GM12878 (cell line): ENCODE measurements around the gene PRKAB1. TPM values are rescaled to one million over a fixed set of nuclear protein-coding genes. Genes with fewer than 3 reads are reported as not detected.

Experiments used
- ATAC-seq: fragments of 200-7000 bp; cut with Tn5 transposase; 3 replicates; pipeline ENCODE4 v1.9.1; 2020; ENCODE audit warnings: mild to moderate bottlenecking, moderate library complexity
- BruUV-seq: library from RNA; stranded (reverse); fragments of 400-500 nt; replicated peaks from 2 replicates; lab custom pipeline; 2021; lab: Mats Ljungman, UMichigan
- CTCF ChIA-PET: fragments of 300-600 bp; sonication (Branson Sonifier 250); formaldehyde crosslinking; extraction: SDS; loops from one replicate; lab custom pipeline; 2021; ENCODE audit warnings: inconsistent platforms; lab: Yijun Ruan, JAX
- POLR2A ChIA-PET: fragments of 350-600 bp; formaldehyde crosslinking; extraction: SDS; loops from one replicate; lab custom pipeline; 2021; ENCODE audit warnings: inconsistent platforms; lab: Charles Lee
- RAD21 ChIA-PET: fragments of 300-600 bp; sonication (Branson Sonifier 250); formaldehyde crosslinking; loops from one replicate; lab custom pipeline; 2023; ENCODE audit warnings: antibody characterized with exemption; ENCODE audit not compliant: unreplicated experiment; lab: Charles Lee
- SMC1A ChIA-PET: fragments of 300-600 bp; sonication (Branson Sonifier 250); formaldehyde crosslinking; loops from one replicate; lab custom pipeline; 2023; ENCODE audit not compliant: unreplicated experiment, uncharacterized antibody; lab: Charles Lee
- DNase-seq: peaks from one replicate; pipeline ENCODE4 v3.0.0-alpha.2; 2011; ENCODE audit warnings: low read depth, low spot score
- FAIRE-seq: peaks from 3 replicates; lab custom pipeline; 2011; peaks lifted over from hg19 to GRCh38; lab: Jason Lieb, UNC
- H2AFZ ChIP-seq: 2 replicates; pipeline ENCODE4 v1.6.0; 2011; ENCODE audit warnings: low read depth, low read length, control low read depth; ENCODE audit not compliant: control insufficient read depth
- H3K27ac ChIP-seq: 2 replicates; pipeline ENCODE4 v1.5.1; 2011; ENCODE audit warnings: control low read depth; ENCODE audit not compliant: control insufficient read depth, insufficient read depth
- H3K27me3 ChIP-seq, 2 experiments: replicated peaks in 1 of 2; 2 replicates each; pipeline versions ENCODE4 v1.6.0 to v1.6.1; 2011; ENCODE audit warnings: low read length in 1 of 2; ENCODE audit not compliant: control insufficient read depth in 2 of 2, insufficient read depth in 2 of 2
- H3K36me3 ChIP-seq, 2 experiments: 2 replicates each; pipeline ENCODE4 v1.5.1; 2011; ENCODE audit warnings: low read length in 1 of 2; ENCODE audit not compliant: control insufficient read depth in 2 of 2, insufficient read depth in 2 of 2
- H3K4me1 ChIP-seq: 2 replicates; pipeline ENCODE4 v1.6.1; 2011; ENCODE audit warnings: mild to moderate bottlenecking, low read length, moderate library complexity, mixed read lengths; ENCODE audit not compliant: control insufficient read depth, insufficient read depth
- H3K4me2 ChIP-seq: 2 replicates; pipeline ENCODE4 v1.6.0; 2011; ENCODE audit warnings: control low read depth; ENCODE audit not compliant: control insufficient read depth, insufficient read depth
- H3K4me3 ChIP-seq: fragments of 200-600 bp; sonication (generic); 2 replicates; pipeline ENCODE4 v1.5.1; 2016
- H3K79me2 ChIP-seq: 2 replicates; pipeline ENCODE4 v1.6.0; 2011; ENCODE audit warnings: low read length; ENCODE audit not compliant: control insufficient read depth, insufficient read depth
- H3K9ac ChIP-seq: 2 replicates; pipeline ENCODE4 v1.8.0; 2011; ENCODE audit warnings: low read length, control low read depth, mixed read lengths; ENCODE audit not compliant: control insufficient read depth, insufficient read depth
- H3K9me3 ChIP-seq: replicated peaks from 3 replicates; pipeline ENCODE4 v1.5.1; 2011; ENCODE audit warnings: mild to moderate bottlenecking, low read length; ENCODE audit not compliant: control insufficient read depth, insufficient read depth
- H4K20me1 ChIP-seq: 2 replicates; pipeline ENCODE4 v1.6.0; 2011; ENCODE audit not compliant: control insufficient read depth, insufficient read depth
- BCL11A ChIP-seq: IDR thresholded peaks from 2 replicates; pipeline ENCODE4 v1.6.1; 2011; ENCODE audit warnings: low read depth, low read length
- CHD1 ChIP-seq: IDR thresholded peaks from 2 replicates; pipeline ENCODE4 v1.6.1; 2012; ENCODE audit warnings: low read depth, low read length, improper control_type of control experiment
- CHD2 ChIP-seq: IDR thresholded peaks from 2 replicates; pipeline ENCODE4 v1.6.1; 2011; ENCODE audit warnings: low read depth, low read length, improper control_type of control experiment, borderline replicate concordance
- CHD4 ChIP-seq: fragments of 200-600 bp; sonication (generic); IDR thresholded peaks from 2 replicates; pipeline ENCODE4 v1.6.1; 2016; ENCODE audit warnings: mild to moderate bottlenecking
- EGR1 ChIP-seq, 2 experiments: IDR thresholded peaks; 1 replicate in 1 of 2; 2 replicates in 1 of 2; pipeline ENCODE4 v1.6.1; 2011 to 2012; ENCODE audit warnings: low read depth in 2 of 2, low read length in 2 of 2, borderline replicate concordance in 1 of 2, mild to moderate bottlenecking in 1 of 2, moderate library complexity in 1 of 2
- ESRRA ChIP-seq: IDR thresholded peaks from 2 replicates; pipeline ENCODE4 v1.6.1; 2012; ENCODE audit warnings: mild to moderate bottlenecking, low read length, improper control_type of control experiment
- FOXK2 ChIP-seq: fragments of 450-650 bp; IDR thresholded peaks from 2 replicates; pipeline ENCODE4 v1.6.1; 2017; ENCODE audit warnings: mild to moderate bottlenecking, moderate library complexity
- GABPA ChIP-seq: IDR thresholded peaks from 2 replicates; pipeline ENCODE4 v1.6.1; 2014; ENCODE audit warnings: antibody characterized with exemption, low read depth, mild to moderate bottlenecking, inconsistent platforms
- IRF4 ChIP-seq: IDR thresholded peaks from 2 replicates; pipeline ENCODE4 v1.6.1; 2011; ENCODE audit warnings: low read depth, low read length
- JUNB ChIP-seq: IDR thresholded peaks from 2 replicates; pipeline ENCODE4 v1.6.1; 2016; ENCODE audit warnings: antibody characterized with exemption, mild to moderate bottlenecking
- KAT2A ChIP-seq: conservative IDR thresholded peaks from 2 replicates; pipeline ENCODE4 v1.6.1; 2011; ENCODE audit warnings: low read depth, low read length; ENCODE audit not compliant: control insufficient read depth
- NFXL1 ChIP-seq: fragments of 450-650 bp; IDR thresholded peaks from 2 replicates; pipeline ENCODE4 v1.6.1; 2017; ENCODE audit warnings: antibody characterized with exemption, mild to moderate bottlenecking, borderline replicate concordance
- NFYB ChIP-seq: IDR thresholded peaks from 2 replicates; pipeline ENCODE4 v1.6.1; 2011; ENCODE audit warnings: low read depth, mild to moderate bottlenecking, low read length, improper control_type of control experiment, moderate library complexity; ENCODE audit not compliant: insufficient read depth
- PAX8 ChIP-seq: fragments of 450-650 bp; IDR thresholded peaks from 2 replicates; pipeline ENCODE4 v1.6.1; 2017; ENCODE audit warnings: mild to moderate bottlenecking, moderate library complexity
- SUPT20H ChIP-seq: IDR thresholded peaks from 2 replicates; pipeline ENCODE4 v1.6.1; 2011; ENCODE audit warnings: low read depth, mild to moderate bottlenecking, low read length, moderate library complexity, borderline replicate concordance; ENCODE audit not compliant: control insufficient read depth
- WGBS: methylation state at CpG from one replicate; pipeline ENCODE4 v1.1.6; 2016; ENCODE audit warnings: low lambda C conversion rate; ENCODE audit not compliant: insufficient replicate concordance, insufficient coverage; ENCODE audit errors: missing lambda C conversion rate; 5-methylcytosine and 5-hydroxymethylcytosine counted together
- in situ Hi-C: fragments of 300-500 bp; cut with MboI; formaldehyde crosslinking; loops from 9 replicates; pipeline ENCODE4 v1.14.3; 2018; ENCODE audit warnings: mixed read lengths
- intact Hi-C: fragments of 100-400 bp; cut with micrococcal nuclease; formaldehyde crosslinking; loops from one replicate; pipeline ENCODE4 v1.14.2; 2022; ENCODE audit not compliant: unreplicated experiment
- polyA plus RNA-seq, 11 experiments: library from polyadenylated mRNA; depleted of rRNA in 4 of 11; unstranded in 6 of 11; stranded (reverse) in 5 of 11; fragments of >200 nt; fragmentation: Nextera tagmentation in 4 of 11; fragmentation: Illumina TruSeq in 1 of 11; extraction: Ambion mirVana in 4 of 11; extraction: Trizol in 1 of 11; gene quantifications; 1 replicate in 1 of 11; 2 replicates in 10 of 11; pipeline versions ENCODE4 v1.2.1 to v1.2.3, GENCODE V29; 2011 to 2016; ENCODE audit warnings: inconsistent platforms in 2 of 11, missing spikeins in 2 of 11, low read depth in 1 of 11
- total RNA-seq, 4 experiments: library from RNA; depleted of rRNA in 3 of 4; stranded (reverse); fragments of >200 nt in 3 of 4; fragmentation: Illumina TruSeq in 1 of 4; extraction: Trizol in 1 of 4; gene quantifications; 2 replicates each; pipeline versions ENCODE4 v1.2.1 to v1.2.3, GENCODE V29; 2013 to 2021
- TF ChIP-seq, protein P1 (sequence below): fragments of 450-650 bp; IDR thresholded peaks from 2 replicates; pipeline ENCODE4 v1.6.1; 2016; ENCODE audit warnings: mild to moderate bottlenecking
- TF ChIP-seq, protein P2 (sequence below): fragments of 450-650 bp; conservative IDR thresholded peaks from 2 replicates; pipeline ENCODE4 v1.6.1; 2017; ENCODE audit warnings: mild to moderate bottlenecking, moderate library complexity
- TF ChIP-seq, protein P3 (sequence below): IDR thresholded peaks from 2 replicates; pipeline ENCODE4 v1.6.1; 2011; ENCODE audit warnings: borderline replicate concordance, low read depth, mild to moderate bottlenecking, moderate library complexity, low read length; ENCODE audit not compliant: insufficient read depth, poor library complexity, severe bottlenecking

Gene PRKAB1
- total and polyA plus RNA-seq, 10 of the 15 experiments (the other 5 are each of a cell fraction or from before 2014, with no cell fraction given) = 24.6 to 85.0 (median 50.6) TPM

DNA sequence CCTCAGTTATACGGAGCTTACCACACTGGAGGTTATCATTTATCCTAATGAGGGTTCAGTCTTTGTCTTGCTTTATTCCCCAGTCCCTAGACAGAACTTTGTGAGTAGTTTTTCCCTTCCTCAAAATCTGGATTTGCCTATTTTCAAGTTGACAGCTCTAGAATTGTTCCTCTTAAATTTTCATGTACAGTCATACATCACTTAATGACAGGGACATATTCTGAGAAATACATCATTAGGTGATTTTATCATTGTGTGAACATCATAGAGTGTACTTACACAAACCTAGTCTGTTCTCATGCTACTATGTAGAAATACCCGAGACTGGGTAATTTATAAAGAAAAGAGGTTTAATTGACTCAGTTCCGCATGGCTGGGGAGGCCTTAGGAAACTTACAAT lies 3.1 kb downstream of the PRKAB1 start (continued):
- TF ChIP-seq, protein P1, sequence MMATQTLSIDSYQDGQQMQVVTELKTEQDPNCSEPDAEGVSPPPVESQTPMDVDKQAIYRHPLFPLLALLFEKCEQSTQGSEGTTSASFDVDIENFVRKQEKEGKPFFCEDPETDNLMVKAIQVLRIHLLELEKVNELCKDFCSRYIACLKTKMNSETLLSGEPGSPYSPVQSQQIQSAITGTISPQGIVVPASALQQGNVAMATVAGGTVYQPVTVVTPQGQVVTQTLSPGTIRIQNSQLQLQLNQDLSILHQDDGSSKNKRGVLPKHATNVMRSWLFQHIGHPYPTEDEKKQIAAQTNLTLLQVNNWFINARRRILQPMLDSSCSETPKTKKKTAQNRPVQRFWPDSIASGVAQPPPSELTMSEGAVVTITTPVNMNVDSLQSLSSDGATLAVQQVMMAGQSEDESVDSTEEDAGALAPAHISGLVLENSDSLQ = 0 out of 2 replicates have a peak, but pooled peaks have one; percentile 21
- TF ChIP-seq NFYB (no peak), JUNB (peak; percentile 22; the same call in 1 of the 2 replicates)

DNA sequence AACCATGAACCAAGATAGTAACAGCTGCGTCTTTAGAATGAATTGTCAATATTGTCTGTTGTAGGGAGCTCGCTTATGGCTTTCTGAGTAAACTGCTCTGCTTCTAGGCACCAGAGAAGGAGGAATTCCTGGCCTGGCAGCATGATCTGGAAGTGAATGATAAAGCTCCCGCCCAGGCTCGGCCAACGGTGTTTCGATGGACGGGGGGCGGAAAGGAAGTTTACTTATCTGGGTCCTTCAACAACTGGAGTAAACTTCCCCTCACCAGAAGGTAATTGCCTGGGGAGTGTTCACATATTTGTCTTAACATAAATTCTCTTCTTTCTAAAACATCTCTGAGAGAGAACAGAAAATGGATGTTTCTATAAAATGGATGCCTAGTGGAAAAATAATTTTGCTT lies 4.3 kb downstream of the PRKAB1 start:
- in situ Hi-C loops (loop anchor here (25.0 kb wide), 1 partner anchor 1535 kb away; the partner anchor contains the start of gene PEBP1), intact Hi-C loops (no loop called here)
- no peak overlapping the region for H3K9ac ChIP-seq
- FAIRE-seq (no peak), ATAC-seq (no peak), DNase-seq (no peak)
- no peaks in the 10 kb centered on the region for H3K9me3 ChIP-seq
- no peak overlapping the region for H3K27ac ChIP-seq
- no peak overlapping the region for H2AFZ ChIP-seq
- 100% methylated on average over 8 of the region's 8 CpGs for WGBS
- no peaks in the 10 kb centered on the region for H4K20me1 ChIP-seq
- no peaks in the 10 kb centered on the region for H3K27me3 ChIP-seq
- H3K4me1 ChIP-seq = peaks cover 4% of the 10 kb centered on the region
- SMC1A ChIA-PET = interaction anchor here (1.6 to 6.9 kb wide), 2 partner anchors 9 to 56 kb away, joined by 6 to 83 read pairs; no protein-coding TSS in a partner anchor
- H3K4me2 ChIP-seq = no peak overlapping the region
- H3K36me3 ChIP-seq = peaks cover 19 to 35% of the 10 kb centered on the region in 2 experiments
- no peak for TF ChIP-seq GABPA
- no peak for TF ChIP-seq IRF4
- TF ChIP-seq PAX8 = no peak
- no peak for TF ChIP-seq CHD4
- TF ChIP-seq, protein P2, sequence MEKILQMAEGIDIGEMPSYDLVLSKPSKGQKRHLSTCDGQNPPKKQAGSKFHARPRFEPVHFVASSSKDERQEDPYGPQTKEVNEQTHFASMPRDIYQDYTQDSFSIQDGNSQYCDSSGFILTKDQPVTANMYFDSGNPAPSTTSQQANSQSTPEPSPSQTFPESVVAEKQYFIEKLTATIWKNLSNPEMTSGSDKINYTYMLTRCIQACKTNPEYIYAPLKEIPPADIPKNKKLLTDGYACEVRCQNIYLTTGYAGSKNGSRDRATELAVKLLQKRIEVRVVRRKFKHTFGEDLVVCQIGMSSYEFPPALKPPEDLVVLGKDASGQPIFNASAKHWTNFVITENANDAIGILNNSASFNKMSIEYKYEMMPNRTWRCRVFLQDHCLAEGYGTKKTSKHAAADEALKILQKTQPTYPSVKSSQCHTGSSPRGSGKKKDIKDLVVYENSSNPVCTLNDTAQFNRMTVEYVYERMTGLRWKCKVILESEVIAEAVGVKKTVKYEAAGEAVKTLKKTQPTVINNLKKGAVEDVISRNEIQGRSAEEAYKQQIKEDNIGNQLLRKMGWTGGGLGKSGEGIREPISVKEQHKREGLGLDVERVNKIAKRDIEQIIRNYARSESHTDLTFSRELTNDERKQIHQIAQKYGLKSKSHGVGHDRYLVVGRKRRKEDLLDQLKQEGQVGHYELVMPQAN = no peak
- no peak for TF ChIP-seq EGR1 (IDR thresholded peaks at IDR 0.05; ENCODE audit: borderline replicate concordance in 1 of 2, low read depth in 2 of 2, low read length in 2 of 2)
- no peak for TF ChIP-seq FOXK2
- TF ChIP-seq NFXL1 = no peak
- TF ChIP-seq BCL11A = no peak
- TF ChIP-seq SUPT20H = no peak
- TF ChIP-seq, protein P3, sequence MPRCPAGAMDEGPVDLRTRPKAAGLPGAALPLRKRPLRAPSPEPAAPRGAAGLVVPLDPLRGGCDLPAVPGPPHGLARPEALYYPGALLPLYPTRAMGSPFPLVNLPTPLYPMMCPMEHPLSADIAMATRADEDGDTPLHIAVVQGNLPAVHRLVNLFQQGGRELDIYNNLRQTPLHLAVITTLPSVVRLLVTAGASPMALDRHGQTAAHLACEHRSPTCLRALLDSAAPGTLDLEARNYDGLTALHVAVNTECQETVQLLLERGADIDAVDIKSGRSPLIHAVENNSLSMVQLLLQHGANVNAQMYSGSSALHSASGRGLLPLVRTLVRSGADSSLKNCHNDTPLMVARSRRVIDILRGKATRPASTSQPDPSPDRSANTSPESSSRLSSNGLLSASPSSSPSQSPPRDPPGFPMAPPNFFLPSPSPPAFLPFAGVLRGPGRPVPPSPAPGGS = no peak
- TF ChIP-seq CHD1 = no peak
- no peak for TF ChIP-seq ESRRA
- TF ChIP-seq CHD2 = no peak
- no peak for TF ChIP-seq KAT2A
- CTCF ChIA-PET = interaction anchor here (1.0 to 7.2 kb wide), 3 partner anchors 11 to 316 kb away, joined by 3 to 91 read pairs (median 4); no protein-coding TSS in a partner anchor
- POLR2A ChIA-PET = interaction anchor here (5.4 kb wide), 1 partner anchor 9 kb away, joined by 54 read pairs; no protein-coding TSS in a partner anchor
- 0 out of 2 replicates have a peak overlapping the region, but pooled peaks have one; percentile 12 for H3K4me3 ChIP-seq
- no TSS peak for BruUV-seq
- peaks cover 40% of the 10 kb centered on the region for H3K79me2 ChIP-seq
- RAD21 ChIA-PET = interaction anchor here (0.9 kb wide), 1 partner anchor 9 kb away, joined by 3 read pairs; no protein-coding TSS in a partner anchor
